ENCODE results near the gene TSC22D1.
"Not testable (repeated sequence)": the region's sequence is repeated elsewhere in the genome, so short reads cannot be mapped to it uniquely, and the experiment has no call there.

TSC22D1 gene

GRCh38 chr13:44498969-44499368 lies 77.2 kb downstream of the TSC22D1 start:
- no peak for DNase-seq

GRCh38 chr13:44498502-44498901 lies 77.6 kb downstream of the TSC22D1 start:
- DNase-seq: no peak

GRCh38 chr13:44497801-44498200 lies 78.3 kb downstream of the TSC22D1 start:
- no peak for DNase-seq

- DNase-seq: no peak
Observed at GRCh38 chr13:44493213-44493812, 82.8 kb downstream of the TSC22D1 start.

GRCh38 chr13:44489751-44490150 lies 86.4 kb downstream of the TSC22D1 start:
- no peak for DNase-seq

GRCh38 chr13:44487989-44488388 lies 88.1 kb downstream of the TSC22D1 start:
- DNase-seq: no peak

GRCh38 chr13:44484562-44485138 lies 91.5 kb downstream of the TSC22D1 start:
- no peak for DNase-seq

- no peak for DNase-seq
Observed at GRCh38 chr13:44474122-44474910, 101.8 kb downstream of the TSC22D1 start.

- no peak for DNase-seq
Observed at GRCh38 chr13:44471686-44472085, 104.4 kb downstream of the TSC22D1 start.

- DNase-seq: peak; percentile 12
Observed at GRCh38 chr13:44470638-44471562, 105.2 kb downstream of the TSC22D1 start.

- no peak for DNase-seq
Observed at GRCh38 chr13:44468874-44469273, 107.3 kb downstream of the TSC22D1 start.

- no peak for DNase-seq
Observed at GRCh38 chr13:44465318-44465717, 110.8 kb downstream of the TSC22D1 start.

GRCh38 chr13:44464471-44464870 lies 111.7 kb downstream of the TSC22D1 start:
- DNase-seq: no peak

GRCh38 chr13:44463759-44464158 lies 112.4 kb downstream of the TSC22D1 start:
- no peak for DNase-seq

- DNase-seq: no peak
Observed at GRCh38 chr13:44459674-44460073, 116.5 kb downstream of the TSC22D1 start.

- no peak for DNase-seq
Observed at GRCh38 chr13:44458313-44458975, 117.7 kb downstream of the TSC22D1 start.

GRCh38 chr13:44456212-44456611 lies 119.9 kb downstream of the TSC22D1 start:
- not testable (repeated sequence) for DNase-seq

- no peak for DNase-seq
Observed at GRCh38 chr13:44455769-44456168, 120.4 kb downstream of the TSC22D1 start.

GRCh38 chr13:44453881-44454280 lies 122.2 kb downstream of the TSC22D1 start:
- DNase-seq: no peak

- DNase-seq: no peak
Observed at GRCh38 chr13:44453069-44453468, 123.1 kb downstream of the TSC22D1 start.

- no peak for DNase-seq
Observed at GRCh38 chr13:44452418-44452817, 123.7 kb downstream of the TSC22D1 start.

GRCh38 chr13:44451651-44452050 lies 124.5 kb downstream of the TSC22D1 start:
- DNase-seq: no peak

GRCh38 chr13:44451126-44451525 lies 125.0 kb downstream of the TSC22D1 start:
- no peak for DNase-seq
